HepG2 (cell line): ENCODE data around the gene TRIM27. TPM values are rescaled to one million over a fixed set of nuclear protein-coding genes. Genes with fewer than 3 reads are reported as not detected.

Experiments used
- ATAC-seq: fragments of 200-7000 bp; cut with Tn5 transposase; 3 replicates; pipeline ENCODE4 v1.9.1; 2020; ENCODE audit warnings: mild to moderate bottlenecking, moderate library complexity
- BruUV-seq: library from RNA; stranded (reverse); fragments of 400-500 nt; replicated peaks from 2 replicates; lab custom pipeline; 2021; lab: Mats Ljungman, UMichigan
- CTCF ChIA-PET: fragments of 300-600 bp; formaldehyde crosslinking; extraction: SDS; loops from one replicate; lab custom pipeline; 2021; ENCODE audit warnings: low total read pairs, inconsistent platforms, low intra/inter-chr PET ratio; lab: Yijun Ruan, JAX
- POLR2A ChIA-PET: fragments of 350-600 bp; sonication (Branson Sonifier 250); formaldehyde crosslinking; loops from one replicate; lab custom pipeline; 2020; ENCODE audit warnings: antibody characterized with exemption, inconsistent platforms; lab: Yijun Ruan, JAX
- DNase-seq: peaks from one replicate; pipeline ENCODE4 v3.0.0-alpha.2; 2015; ENCODE audit warnings: low spot score
- FAIRE-seq: peaks from 3 replicates; lab custom pipeline; 2011; peaks lifted over from hg19 to GRCh38; lab: Jason Lieb, UNC
- H2AFZ ChIP-seq: one replicate; pipeline ENCODE4 v1.6.1; 2011; ENCODE audit warnings: low read length, inconsistent platforms
- H3K27ac ChIP-seq: fragments of 300-600 bp; 3 replicates; pipeline ENCODE4 v1.8.0; 2011; ENCODE audit warnings: mixed run types, mild to moderate bottlenecking, mixed read lengths, low read length, inconsistent platforms; ENCODE audit not compliant: insufficient read depth; ENCODE audit errors: extremely low read length
- H3K27me3 ChIP-seq, 2 experiments: fragments of 200-600 bp in 1 of 2; 2 replicates in 1 of 2; 3 replicates in 1 of 2; pipeline versions ENCODE4 v1.6.0 to v1.8.0; 2011; ENCODE audit warnings: low read length in 2 of 2, mild to moderate bottlenecking in 2 of 2, moderate library complexity in 2 of 2, inconsistent platforms in 1 of 2; ENCODE audit not compliant: insufficient read depth in 2 of 2, control insufficient read depth in 1 of 2
- H3K36me3 ChIP-seq, 2 experiments: fragments of 200-600 bp in 1 of 2; replicated peaks in 1 of 2; 2 replicates in 1 of 2; 3 replicates in 1 of 2; pipeline versions ENCODE4 v1.5.1 to v1.8.0; 2011; ENCODE audit warnings: low read length in 2 of 2, inconsistent platforms in 1 of 2; ENCODE audit not compliant: insufficient read depth in 2 of 2, control insufficient read depth in 1 of 2
- H3K4me1 ChIP-seq: 2 replicates; pipeline ENCODE4 v1.5.1; 2012; ENCODE audit warnings: low read length, inconsistent platforms; ENCODE audit not compliant: insufficient read depth
- H3K4me2 ChIP-seq: 2 replicates; pipeline ENCODE4 v1.6.0; 2011; ENCODE audit warnings: low read depth, low read length, inconsistent platforms
- H3K4me3 ChIP-seq, 3 experiments: fragments of 200-600 bp in 1 of 3; sonication (generic), shearing (Covaris generic) in 1 of 3; replicated peaks in 1 of 3; 2 replicates each; pipeline ENCODE4 v1.5.1; 2011 to 2016; ENCODE audit warnings: low read length in 3 of 3, inconsistent platforms in 2 of 3, low read depth in 2 of 3, mild to moderate bottlenecking in 2 of 3, control low read depth in 1 of 3, mixed read lengths in 1 of 3; ENCODE audit not compliant: insufficient read depth in 1 of 3
- H3K79me2 ChIP-seq: one replicate; pipeline ENCODE4 v1.6.1; 2011; ENCODE audit warnings: low read length, inconsistent platforms; ENCODE audit not compliant: insufficient read depth
- H3K9ac ChIP-seq: 2 replicates; pipeline ENCODE4 v1.6.0; 2011; ENCODE audit warnings: mild to moderate bottlenecking, low read depth, low read length, inconsistent platforms; ENCODE audit not compliant: insufficient read depth
- H3K9me3 ChIP-seq: 2 replicates; pipeline ENCODE4 v1.5.1; 2012; ENCODE audit warnings: mild to moderate bottlenecking, low read length
- H4K20me1 ChIP-seq: 2 replicates; pipeline ENCODE4 v1.6.0; 2011; ENCODE audit warnings: inconsistent platforms, mild to moderate bottlenecking, low read length, moderate library complexity; ENCODE audit not compliant: insufficient read depth
- ETV6 ChIP-seq: sonication (generic); formaldehyde crosslinking; conservative IDR thresholded peaks from 2 replicates; pipeline ENCODE4 v1.4.0; 2020; ENCODE audit warnings: missing genetic modification reagents
- FOSL1 ChIP-seq: sonication (generic); formaldehyde crosslinking; IDR thresholded peaks from 2 replicates; pipeline ENCODE4 v1.9.0; 2021; ENCODE audit warnings: missing genetic modification reagents, borderline replicate concordance
- HMGXB4 ChIP-seq, 2 experiments: sonication (generic) in 1 of 2; formaldehyde crosslinking in 1 of 2; IDR thresholded peaks; 2 replicates each; pipeline versions ENCODE4 v1.4.0 to v1.6.1; 2018 to 2020; ENCODE audit warnings: missing genetic modification reagents in 2 of 2, borderline replicate concordance in 1 of 2, low read depth in 1 of 2, mild to moderate bottlenecking in 1 of 2, missing biosample characterization in 1 of 2
- NFIC ChIP-seq: IDR thresholded peaks from 2 replicates; pipeline ENCODE4 v1.6.1; 2012; ENCODE audit warnings: mild to moderate bottlenecking, low read length, inconsistent platforms
- STAT5B ChIP-seq: sonication (generic); formaldehyde crosslinking; IDR thresholded peaks from 2 replicates; pipeline ENCODE4 v1.4.0; 2020; ENCODE audit warnings: missing genetic modification reagents
- TEF ChIP-seq: sonication (generic); formaldehyde crosslinking; IDR thresholded peaks from 2 replicates; pipeline ENCODE4 v1.5.0; 2020; ENCODE audit warnings: missing genetic modification reagents
- THYN1 ChIP-seq: sonication (generic); formaldehyde crosslinking; IDR thresholded peaks from 2 replicates; pipeline ENCODE4 v1.8.1; 2023; ENCODE audit warnings: low read depth, mild to moderate bottlenecking, moderate library complexity, missing genetic modification reagents, borderline replicate concordance
- ZBED4 ChIP-seq: sonication (generic); formaldehyde crosslinking; IDR thresholded peaks from 2 replicates; pipeline ENCODE4 v1.4.0; 2020; ENCODE audit warnings: missing genetic modification reagents, borderline replicate concordance
- ZBTB38 ChIP-seq: sonication (generic); formaldehyde crosslinking; IDR thresholded peaks from 2 replicates; pipeline ENCODE4 v1.5.1; 2020; ENCODE audit warnings: mild to moderate bottlenecking, missing genetic modification reagents
- ZNF256 ChIP-seq: sonication (generic); formaldehyde crosslinking; conservative IDR thresholded peaks from 2 replicates; pipeline ENCODE4 v1.4.0; 2020; ENCODE audit warnings: missing genetic modification reagents
- ZSCAN12 ChIP-seq: sonication (generic); formaldehyde crosslinking; IDR thresholded peaks from 2 replicates; pipeline ENCODE4 v1.9.0; 2021; ENCODE audit warnings: mild to moderate bottlenecking, missing genetic modification reagents
- WGBS: methylation state at CpG from one replicate; pipeline ENCODE4 v1.1.6; 2017; ENCODE audit warnings: low lambda C conversion rate; 5-methylcytosine and 5-hydroxymethylcytosine counted together
- in situ Hi-C: cut with HindIII; loops from 2 replicates; pipeline ENCODE4 v1.10.0; 2017; ENCODE audit warnings: low pct_unique_long_range_greater_than_20kb; ENCODE audit not compliant: extremely low pct_ligation_motif_present
- intact Hi-C: fragments of 100-400 bp; cut with micrococcal nuclease; formaldehyde crosslinking; loops from one replicate; pipeline ENCODE4 v1.10.0; 2022; ENCODE audit not compliant: unreplicated experiment
- polyA plus RNA-seq, 8 experiments: library from polyadenylated mRNA; depleted of rRNA in 3 of 8; stranded (reverse) in 7 of 8; unstranded in 1 of 8; fragments of >200 nt; fragmentation: Illumina TruSeq in 4 of 8; extraction: Trizol in 4 of 8; gene quantifications; 2 replicates each; pipeline versions ENCODE4 v1.2.1 to v1.2.3, GENCODE V29; 2011 to 2016; ENCODE audit warnings: low read depth in 4 of 8, missing spikeins in 1 of 8, mixed read lengths in 1 of 8; ENCODE audit not compliant: insufficient read depth in 1 of 8
- total RNA-seq, 5 experiments: library from RNA; depleted of rRNA; stranded (reverse); fragments of >200 nt; fragmentation: Illumina TruSeq; extraction: Trizol; gene quantifications; 2 replicates each; pipeline ENCODE4 v1.2.3, GENCODE V29; 2016; ENCODE audit warnings: low read depth in 1 of 5

TRIM27 gene
- total and polyA plus RNA-seq, 2 of the 13 experiments (the other 11 are each of a cell fraction or from before 2014, with no cell fraction given), result 88.6 to 112 TPM

GRCh38 chr6:28866205-28867085 is 57.3 kb downstream of the TRIM27 start (continued):
- TF ChIP-seq HMGXB4 (CRISPR knock-in tag; IDR thresholded peaks at IDR 0.05; ENCODE audit: borderline replicate concordance in 1 of 2, low read depth in 1 of 2), result peak; percentile 95 to 98; a peak in 3 of 4 replicates

- H3K27ac ChIP-seq, result peak overlapping the region; percentile 69
- peak; percentile 32 for FAIRE-seq
- peaks cover 39% of the 10 kb centered on the region for H3K4me1 ChIP-seq
- BruUV-seq, result TSS peak; percentile 100
- intact Hi-C loops (loop anchor here (2.0 kb wide), 2 partner anchors 31 to 75 kb away; no protein-coding TSS in a partner anchor), in situ Hi-C loops (loop anchor here (10.0 kb wide), 1 partner anchor 149 kb away; no protein-coding TSS in a partner anchor)
- 72% methylated on average over 25 of the region's 25 CpGs for WGBS
- ATAC-seq, result peak; percentile 13
- CTCF ChIA-PET, result no interaction called here
- no peaks in the 10 kb centered on the region for H4K20me1 ChIP-seq
- no peaks in the 10 kb centered on the region for H3K9me3 ChIP-seq
- no peak overlapping the region for H3K9ac ChIP-seq
- peak; percentile 96 for DNase-seq
- H3K4me2 ChIP-seq, result peak overlapping the region; percentile 77
- H3K79me2 ChIP-seq, result no peaks in the 10 kb centered on the region
- H3K36me3 ChIP-seq, result no peaks in the 10 kb centered on the region
- POLR2A ChIA-PET, result interaction anchor here (0.9 to 3.0 kb wide), 18 partner anchors 9 to 1056 kb away, joined by 3 to 44 read pairs (median 6); partner anchors contain the start of genes TRIM27 and UBD
- peak overlapping the region in 1 of 3 experiments; percentile 81; a peak in 3 of 6 replicates for H3K4me3 ChIP-seq
- H2AFZ ChIP-seq, result no peak overlapping the region
- H3K27me3 ChIP-seq, result peaks cover 0 to 9% of the 10 kb centered on the region in 2 experiments; a peak in 4 of 5 replicates
- TF ChIP-seq STAT5B (CRISPR knock-in tag) (no peak), ZSCAN12 (CRISPR knock-in tag) (no peak), ZBTB38 (CRISPR knock-in tag) (peak; percentile 95), NFIC (peak; percentile 31; the same call in 1 of the 2 replicates), THYN1 (CRISPR knock-in tag) (no peak), ZNF256 (CRISPR knock-in tag) (no peak), TEF (CRISPR knock-in tag) (no peak), ETV6 (CRISPR knock-in tag) (no peak), ZBED4 (no peak), FOSL1 (peak; percentile 23; the same call in 1 of the 2 replicates)
These were observed 58.2 kb downstream of the TRIM27 start for GRCh38 chr6:28865401-28866204.
